ENCODE measurements around the gene LMAN2L.

Gene LMAN2L

GRCh38 chr2:96688649-96689430, 51.0 kb downstream of the LMAN2L start:
- Histone ChIP-seq H3K4me3 (ENCODE audit: insufficient read depth, low read depth, low read length, poor library complexity, severe bottlenecking) (no peak overlapping the region), H3K27ac (ENCODE audit: insufficient read depth, low read length, poor library complexity, severe bottlenecking) (no peak overlapping the region), H3K9me3 (ENCODE audit: control insufficient read depth, low read length) (no peaks in the 10 kb centered on the region), H3K36me3 (ENCODE audit: control insufficient read depth, insufficient read depth, low read length) (no peaks in the 10 kb centered on the region), H3K4me1 (ENCODE audit: control insufficient read depth, insufficient read depth, low read length, poor library complexity, severe bottlenecking) (no peaks in the 10 kb centered on the region), H3K27me3 (replicated peaks; ENCODE audit: control insufficient read depth, insufficient read depth, low read length, poor library complexity, severe bottlenecking) (no peaks in the 10 kb centered on the region)
- DNase-seq = no peak

- Histone ChIP-seq H3K27me3 (replicated peaks; ENCODE audit: control insufficient read depth, insufficient read depth, low read length, poor library complexity, severe bottlenecking) (no peaks in the 10 kb centered on the region), H3K36me3 (ENCODE audit: control insufficient read depth, insufficient read depth, low read length) (no peaks in the 10 kb centered on the region), H3K4me1 (ENCODE audit: control insufficient read depth, insufficient read depth, low read length, poor library complexity, severe bottlenecking) (no peaks in the 10 kb centered on the region), H3K4me3 (ENCODE audit: insufficient read depth, low read depth, low read length, poor library complexity, severe bottlenecking) (no peak overlapping the region), H3K9me3 (ENCODE audit: control insufficient read depth, low read length) (no peaks in the 10 kb centered on the region), H3K27ac (ENCODE audit: insufficient read depth, low read length, poor library complexity, severe bottlenecking) (no peak overlapping the region)
- no peak for DNase-seq
Observed at GRCh38 chr2:96687711-96688640, 51.9 kb downstream of the LMAN2L start.

GRCh38 chr2:96687266-96687665, 52.6 kb downstream of the LMAN2L start:
- H3K27me3 ChIP-seq (replicated peaks; ENCODE audit: control insufficient read depth, insufficient read depth, low read length, poor library complexity, severe bottlenecking) = no peaks in the 10 kb centered on the region
- no peaks in the 10 kb centered on the region for H3K36me3 ChIP-seq (ENCODE audit: control insufficient read depth, insufficient read depth, low read length)
- no peaks in the 10 kb centered on the region for H3K4me1 ChIP-seq (ENCODE audit: control insufficient read depth, insufficient read depth, low read length, poor library complexity, severe bottlenecking)
- no peak overlapping the region for H3K27ac ChIP-seq (ENCODE audit: insufficient read depth, low read length, poor library complexity, severe bottlenecking)
- no peak overlapping the region for H3K4me3 ChIP-seq (ENCODE audit: insufficient read depth, low read depth, low read length, poor library complexity, severe bottlenecking)
- DNase-seq = no peak
- H3K9me3 ChIP-seq (ENCODE audit: control insufficient read depth, low read length) = no peaks in the 10 kb centered on the region

GRCh38 chr2:96685577-96686459, 54.0 kb downstream of the LMAN2L start:
- no peaks in the 10 kb centered on the region for H3K27me3 ChIP-seq (replicated peaks; ENCODE audit: control insufficient read depth, insufficient read depth, low read length, poor library complexity, severe bottlenecking)
- H3K36me3 ChIP-seq (ENCODE audit: control insufficient read depth, insufficient read depth, low read length) = no peaks in the 10 kb centered on the region
- no peak for DNase-seq
- no peaks in the 10 kb centered on the region for H3K4me1 ChIP-seq (ENCODE audit: control insufficient read depth, insufficient read depth, low read length, poor library complexity, severe bottlenecking)
- no peaks in the 10 kb centered on the region for H3K9me3 ChIP-seq (ENCODE audit: control insufficient read depth, low read length)
- H3K4me3 ChIP-seq (ENCODE audit: insufficient read depth, low read depth, low read length, poor library complexity, severe bottlenecking) = no peak overlapping the region
- no peak overlapping the region for H3K27ac ChIP-seq (ENCODE audit: insufficient read depth, low read length, poor library complexity, severe bottlenecking)

- H3K4me3 ChIP-seq (ENCODE audit: insufficient read depth, low read depth, low read length, poor library complexity, severe bottlenecking) = no peak overlapping the region
- no peak overlapping the region for H3K27ac ChIP-seq (ENCODE audit: insufficient read depth, low read length, poor library complexity, severe bottlenecking)
- H3K9me3 ChIP-seq (ENCODE audit: control insufficient read depth, low read length) = no peaks in the 10 kb centered on the region
- H3K36me3 ChIP-seq (ENCODE audit: control insufficient read depth, insufficient read depth, low read length) = no peaks in the 10 kb centered on the region
- no peak for DNase-seq
- no peaks in the 10 kb centered on the region for H3K27me3 ChIP-seq (replicated peaks; ENCODE audit: control insufficient read depth, insufficient read depth, low read length, poor library complexity, severe bottlenecking)
- H3K4me1 ChIP-seq (ENCODE audit: control insufficient read depth, insufficient read depth, low read length, poor library complexity, severe bottlenecking) = no peaks in the 10 kb centered on the region
Observed at GRCh38 chr2:96684883-96685576, 54.8 kb downstream of the LMAN2L start.

GRCh38 chr2:96683972-96684820, 55.7 kb downstream of the LMAN2L start:
- H3K27me3 ChIP-seq (replicated peaks; ENCODE audit: control insufficient read depth, insufficient read depth, low read length, poor library complexity, severe bottlenecking) = no peaks in the 10 kb centered on the region

GRCh38 chr2:96683307-96683706, 56.6 kb downstream of the LMAN2L start:
- no peak for DNase-seq
- Histone ChIP-seq H3K36me3 (ENCODE audit: control insufficient read depth, insufficient read depth, low read length) (no peaks in the 10 kb centered on the region), H3K27ac (ENCODE audit: insufficient read depth, low read length, poor library complexity, severe bottlenecking) (no peak overlapping the region), H3K27me3 (replicated peaks; ENCODE audit: control insufficient read depth, insufficient read depth, low read length, poor library complexity, severe bottlenecking) (no peaks in the 10 kb centered on the region), H3K4me1 (ENCODE audit: control insufficient read depth, insufficient read depth, low read length, poor library complexity, severe bottlenecking) (no peaks in the 10 kb centered on the region), H3K9me3 (ENCODE audit: control insufficient read depth, low read length) (no peaks in the 10 kb centered on the region), H3K4me3 (ENCODE audit: insufficient read depth, low read depth, low read length, poor library complexity, severe bottlenecking) (no peak overlapping the region)

More at GRCh38 chr2:96683972-96684820, 55.7 kb downstream of the LMAN2L start:
- H3K36me3 ChIP-seq (ENCODE audit: control insufficient read depth, insufficient read depth, low read length) = no peaks in the 10 kb centered on the region
- no peak overlapping the region for H3K4me3 ChIP-seq (ENCODE audit: insufficient read depth, low read depth, low read length, poor library complexity, severe bottlenecking)
- H3K27ac ChIP-seq (ENCODE audit: insufficient read depth, low read length, poor library complexity, severe bottlenecking) = no peak overlapping the region
- no peaks in the 10 kb centered on the region for H3K9me3 ChIP-seq (ENCODE audit: control insufficient read depth, low read length)
- no peak for DNase-seq
- H3K4me1 ChIP-seq (ENCODE audit: control insufficient read depth, insufficient read depth, low read length, poor library complexity, severe bottlenecking) = no peaks in the 10 kb centered on the region

- H3K27me3 ChIP-seq (replicated peaks; ENCODE audit: control insufficient read depth, insufficient read depth, low read length, poor library complexity, severe bottlenecking) = no peaks in the 10 kb centered on the region
- H3K27ac ChIP-seq (ENCODE audit: insufficient read depth, low read length, poor library complexity, severe bottlenecking) = no peak overlapping the region
- no peaks in the 10 kb centered on the region for H3K36me3 ChIP-seq (ENCODE audit: control insufficient read depth, insufficient read depth, low read length)
- H3K9me3 ChIP-seq (ENCODE audit: control insufficient read depth, low read length) = no peaks in the 10 kb centered on the region
- no peaks in the 10 kb centered on the region for H3K4me1 ChIP-seq (ENCODE audit: control insufficient read depth, insufficient read depth, low read length, poor library complexity, severe bottlenecking)
- DNase-seq = no peak
- no peak overlapping the region for H3K4me3 ChIP-seq (ENCODE audit: insufficient read depth, low read depth, low read length, poor library complexity, severe bottlenecking)
Observed at GRCh38 chr2:96681540-96681939, 58.3 kb downstream of the LMAN2L start.

Data from effector memory CD4-positive, alpha-beta T cell (primary cell).